Amygdala (tissue), 56 donors: ENCODE measurements around the gene TRAF3IP1.

Source experiments
- DNase-seq, 56 donors: peaks; one replicate each; lab custom pipeline; 2025; lab: John Stamatoyannopoulos, UW

Gene TRAF3IP1

DNA sequence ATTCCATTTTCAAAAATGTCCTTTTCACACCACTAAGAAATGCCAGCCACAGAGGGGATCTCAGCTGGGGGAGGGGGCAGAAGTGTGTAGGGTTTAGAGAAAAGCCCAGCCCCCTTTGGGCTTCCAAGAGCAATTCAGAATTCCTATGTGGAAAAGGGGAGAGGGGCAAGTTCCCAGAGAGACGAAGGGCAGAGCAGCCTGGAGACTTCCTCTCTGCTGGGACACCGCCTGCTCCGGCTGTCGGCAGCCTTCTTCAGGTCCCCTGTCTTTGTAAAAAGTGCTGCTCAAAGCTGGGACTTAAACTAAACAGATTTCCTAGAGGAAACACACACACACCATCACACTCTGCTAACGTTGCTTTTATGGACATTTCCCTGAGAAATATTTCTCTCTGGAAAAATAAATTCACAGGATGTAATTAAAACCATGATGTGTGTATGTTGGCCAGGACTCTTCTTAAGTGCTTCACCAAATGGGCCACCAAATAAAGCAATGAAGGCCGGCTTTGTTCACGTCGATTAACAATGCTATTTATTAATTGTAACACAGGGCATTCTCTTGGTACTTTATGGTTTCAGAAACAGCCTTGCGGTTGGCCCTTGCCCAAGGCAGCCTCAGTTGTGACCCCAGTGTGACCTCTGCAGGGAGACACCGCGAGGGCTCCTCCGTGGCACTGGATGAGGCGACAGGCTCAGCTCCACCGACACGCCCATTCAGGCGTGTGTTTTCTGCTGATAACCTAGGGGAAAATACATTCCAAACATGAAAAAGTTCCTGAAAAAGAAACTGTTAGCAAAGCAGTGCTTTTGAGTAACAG is 100.8 kb downstream of the TRAF3IP1 start:
- DNase-seq: peak in 1 of 56 donors; percentile 14

DNA sequence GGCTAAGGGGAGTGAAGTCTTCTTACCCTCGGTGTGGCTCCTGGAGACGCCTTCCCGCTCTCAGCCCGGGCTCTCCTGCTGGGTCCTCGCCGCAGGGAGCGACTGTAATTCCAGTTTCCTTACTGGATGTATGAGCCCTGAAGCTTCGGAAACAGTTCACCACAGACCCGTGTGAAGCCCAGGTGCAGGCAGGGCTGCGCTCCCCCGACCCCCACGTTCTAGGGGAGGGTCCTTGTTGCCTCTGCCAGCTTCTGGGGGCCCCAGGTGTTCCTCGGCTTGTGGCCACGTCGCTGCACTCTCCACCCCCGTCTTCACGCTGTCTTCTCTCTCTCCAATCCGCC is 101.3 kb downstream of the TRAF3IP1 start:
- no peak for DNase-seq

DNA sequence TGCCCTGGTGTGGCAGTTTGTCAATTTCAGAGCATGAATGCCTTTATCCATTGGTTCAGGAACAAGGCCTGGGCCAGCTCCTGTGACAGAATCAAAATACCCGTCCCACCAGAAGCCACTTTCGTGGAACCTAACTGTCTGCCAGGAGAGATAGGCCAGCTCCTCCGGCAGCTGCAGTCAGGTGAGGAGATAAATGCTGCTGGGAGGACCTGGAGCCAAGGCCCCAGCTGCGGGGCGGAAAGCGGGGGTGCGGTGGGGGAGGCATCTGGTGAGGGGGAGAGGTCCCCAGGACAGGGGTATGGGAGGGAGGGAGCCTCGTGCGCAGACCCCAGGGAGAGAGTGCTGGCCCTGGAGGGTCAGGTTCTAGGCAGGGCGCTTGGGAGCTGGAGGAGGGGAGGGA is 102.0 kb downstream of the TRAF3IP1 start:
- no peak for DNase-seq

DNA sequence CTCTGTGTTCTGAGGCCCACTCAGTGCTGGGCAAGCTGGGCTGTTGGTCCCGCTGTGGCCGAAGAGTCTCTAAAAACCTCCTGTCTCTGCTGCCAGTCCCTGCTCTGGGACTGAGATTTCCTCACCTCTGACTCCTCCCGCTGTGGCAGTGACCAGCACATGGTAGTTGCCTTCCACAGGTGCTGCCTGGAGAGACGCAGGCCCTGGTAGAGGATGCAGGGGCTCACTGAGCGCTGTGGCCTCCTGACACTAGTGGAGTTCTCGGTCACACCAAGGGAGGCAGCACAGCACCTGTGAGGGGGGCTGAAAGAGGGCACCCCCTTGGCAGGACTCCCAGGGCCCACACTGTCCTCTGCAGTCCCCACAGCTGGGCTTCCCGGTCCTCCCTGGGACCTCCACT is 102.6 kb downstream of the TRAF3IP1 start:
- DNase-seq: no peak

DNA sequence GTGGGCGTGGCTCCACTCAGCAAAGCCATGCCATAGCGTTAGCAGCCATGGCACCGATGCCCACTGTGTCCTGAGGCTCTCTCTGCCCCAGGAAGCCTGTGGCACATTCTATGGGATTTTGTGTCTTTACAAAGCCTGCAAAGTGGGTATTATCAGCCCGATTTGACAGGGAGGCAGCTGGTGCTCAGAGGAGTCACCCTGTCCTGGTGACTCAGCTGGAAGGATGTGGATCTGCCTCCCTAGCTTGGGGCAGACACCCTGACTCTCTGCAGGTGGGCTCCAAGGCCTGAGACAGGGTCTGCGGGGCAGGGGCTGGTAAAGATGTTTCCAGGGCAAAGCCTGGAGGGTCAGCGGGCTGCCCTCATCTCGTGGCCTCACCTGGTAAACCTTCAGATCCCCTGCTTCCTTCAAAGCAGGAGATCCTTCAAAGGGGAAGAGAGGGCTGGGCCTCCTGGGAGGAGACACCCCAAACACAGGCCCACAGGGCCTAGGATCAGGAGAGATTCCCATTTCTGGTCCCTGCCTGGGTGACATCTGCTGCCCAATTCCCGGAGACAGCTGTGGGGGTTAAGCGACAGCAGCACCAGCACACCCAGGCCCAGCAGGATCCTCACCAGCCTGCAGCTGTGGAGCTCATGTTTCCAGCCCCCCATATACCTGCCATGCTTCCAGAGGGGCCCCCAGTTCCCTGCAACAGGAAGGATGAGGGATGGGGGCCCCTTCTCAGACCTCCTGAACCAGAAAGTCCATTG is 103.4 kb downstream of the TRAF3IP1 start:
- DNase-seq: no peak

DNA sequence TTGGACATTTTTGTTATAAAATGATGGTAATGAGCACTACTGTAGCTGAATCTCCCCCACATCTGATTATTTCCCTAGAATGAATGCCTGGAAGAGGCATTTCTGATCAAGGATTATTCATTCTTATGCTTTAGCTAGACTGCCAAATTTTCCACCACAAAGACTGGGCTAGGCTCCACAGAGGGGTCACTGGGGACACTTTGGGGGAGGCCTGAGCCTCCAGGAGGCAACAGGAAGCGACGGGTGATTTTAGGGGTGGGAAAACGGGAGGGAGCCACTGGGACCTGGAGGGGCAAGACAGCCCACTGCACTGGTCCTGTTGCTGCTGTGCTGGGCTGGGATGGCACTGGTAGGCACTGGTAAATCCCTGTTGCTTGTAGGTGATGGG is 104.0 kb downstream of the TRAF3IP1 start:
- DNase-seq: no peak

DNA sequence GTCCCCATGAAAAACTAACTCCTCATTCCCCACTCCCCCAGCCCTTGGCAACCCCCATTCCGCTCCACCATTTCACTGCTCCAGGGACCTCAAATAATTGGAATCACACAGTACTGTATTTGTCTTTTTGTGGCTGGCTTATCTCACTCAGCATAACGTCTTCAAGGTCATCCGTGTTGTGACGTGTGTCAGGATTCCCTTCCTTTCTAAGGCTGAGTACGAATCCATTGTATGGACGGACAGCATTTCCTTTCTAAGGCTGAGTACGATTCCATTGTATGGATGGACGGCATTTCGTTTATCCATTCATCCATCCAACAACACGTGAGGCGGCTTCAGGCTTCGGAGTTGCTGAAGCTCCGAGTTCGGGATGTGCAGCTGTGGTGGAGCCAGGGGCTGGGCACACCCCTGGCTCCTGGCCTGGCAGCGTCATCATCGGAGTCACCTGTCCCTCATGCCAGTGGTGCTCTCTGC is 105.2 kb downstream of the TRAF3IP1 start:
- no peak for DNase-seq

DNA sequence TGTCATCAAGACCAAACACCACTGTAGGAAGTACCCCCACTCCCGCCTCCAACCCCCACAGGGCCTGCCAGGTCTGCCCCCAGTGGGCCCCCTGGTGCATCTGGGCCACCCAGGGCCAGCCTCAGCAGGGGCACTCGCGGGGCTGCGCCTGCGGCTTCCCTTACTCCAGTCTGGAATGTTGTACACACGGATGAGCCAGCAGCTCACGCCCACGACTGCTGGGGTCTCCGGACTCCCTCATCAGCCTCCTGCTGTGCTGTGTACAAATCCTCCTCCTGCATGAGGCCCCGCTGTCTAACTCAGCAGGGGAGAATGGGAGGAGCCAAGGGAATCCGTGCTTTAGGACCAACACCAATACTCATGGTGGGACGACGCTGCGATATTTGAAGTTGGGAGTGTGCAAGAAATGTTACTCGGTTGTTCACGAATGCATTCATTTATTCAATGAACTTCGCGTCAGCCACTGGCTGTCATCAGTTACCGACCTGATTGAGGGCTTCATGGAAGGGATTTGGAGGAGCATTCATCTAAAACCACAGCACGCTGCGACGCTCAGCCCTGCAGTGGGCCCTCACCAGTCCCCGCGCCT is 105.8 kb downstream of the TRAF3IP1 start:
- peak in 6 of 56 donors; percentile 22 to 66 (median 40) for DNase-seq

DNA sequence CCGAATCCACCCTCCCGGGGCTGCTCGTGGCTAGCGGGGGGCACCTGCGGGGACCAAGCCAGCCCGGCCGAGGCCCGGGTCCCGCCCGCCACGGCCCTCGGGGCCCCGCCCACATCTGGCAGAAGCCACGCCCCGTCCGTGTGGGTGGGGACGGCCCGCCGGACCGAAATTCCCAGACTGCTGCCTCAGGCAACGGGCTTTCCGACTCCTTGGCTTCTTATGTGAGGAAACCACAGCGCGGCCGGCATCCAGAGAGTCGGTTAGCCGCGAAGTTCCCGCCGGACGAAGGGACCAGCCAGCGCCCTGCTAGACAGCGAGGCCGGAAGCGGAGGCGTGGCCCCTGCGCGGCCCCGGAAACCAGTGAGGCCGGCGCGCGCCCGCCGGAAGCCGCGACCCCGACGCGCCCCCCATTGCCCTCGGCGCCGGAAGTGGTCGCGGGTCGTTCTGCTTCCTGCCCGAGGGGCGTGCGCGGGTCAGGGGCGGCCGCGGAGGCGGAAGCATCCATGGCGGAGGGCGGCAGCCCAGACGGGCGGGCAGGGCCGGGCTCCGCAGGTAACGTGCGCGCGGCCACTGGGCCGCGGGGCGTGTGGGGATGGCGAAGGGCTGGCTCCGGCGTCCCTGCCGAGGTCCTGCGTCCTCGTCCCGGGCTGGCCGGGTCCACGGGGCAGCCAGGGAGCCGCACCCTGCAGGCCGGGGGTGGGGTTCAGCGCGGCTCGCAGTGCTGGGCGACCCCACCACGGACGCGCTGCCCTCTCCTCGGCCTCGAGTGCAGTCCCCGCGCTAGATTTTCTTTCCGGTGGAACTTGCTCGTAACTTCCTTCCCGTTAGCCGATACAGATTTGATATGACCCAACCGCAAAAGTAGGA is 106.5 kb downstream of the TRAF3IP1 start, which contains the start of gene ASB1:
Gene ASB1 (plus strand): TSS at position 360 of the 867 bp plus-strand sequence. CDS start 144 bp downstream, at position 504.
- DNase-seq: peak in 52 of 56 donors; percentile 10 to 90 (median 56)

DNA sequence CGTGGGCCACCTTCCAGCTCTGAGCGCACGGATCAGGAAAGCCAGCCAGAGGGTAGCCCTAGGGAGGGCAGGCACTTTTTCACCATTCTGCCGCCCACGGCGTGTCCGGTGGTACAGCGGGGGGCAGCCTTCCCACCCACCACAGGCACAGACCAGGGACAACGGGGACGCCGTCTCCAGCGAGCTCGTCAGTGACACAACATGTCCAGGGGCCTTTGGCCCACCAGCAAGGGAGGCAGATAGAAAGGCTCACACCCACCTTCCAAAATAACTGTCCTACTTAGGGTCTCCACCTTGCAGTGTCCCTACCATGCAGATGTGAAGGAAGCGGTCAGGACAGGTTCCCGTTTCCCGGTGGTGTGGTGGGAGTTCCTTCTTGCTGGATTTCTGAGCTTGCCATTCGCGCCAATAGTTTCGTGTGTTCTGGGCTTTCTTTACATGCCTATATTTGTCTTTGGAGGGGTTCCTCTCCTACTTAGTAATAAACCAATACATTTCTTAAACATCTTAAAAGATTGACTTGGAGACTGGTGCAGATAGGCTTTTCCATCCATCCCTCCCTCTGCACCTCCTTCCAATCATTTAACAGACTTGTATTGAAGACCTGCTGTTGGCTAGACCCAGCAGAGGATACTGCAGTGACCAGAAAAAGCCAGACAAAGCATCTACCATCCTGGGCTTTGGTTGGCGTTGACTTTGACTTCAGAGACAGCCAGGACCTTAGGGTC is 107.3 kb downstream of the TRAF3IP1 start:
- peak in 1 of 56 donors; percentile 26 for DNase-seq

DNA sequence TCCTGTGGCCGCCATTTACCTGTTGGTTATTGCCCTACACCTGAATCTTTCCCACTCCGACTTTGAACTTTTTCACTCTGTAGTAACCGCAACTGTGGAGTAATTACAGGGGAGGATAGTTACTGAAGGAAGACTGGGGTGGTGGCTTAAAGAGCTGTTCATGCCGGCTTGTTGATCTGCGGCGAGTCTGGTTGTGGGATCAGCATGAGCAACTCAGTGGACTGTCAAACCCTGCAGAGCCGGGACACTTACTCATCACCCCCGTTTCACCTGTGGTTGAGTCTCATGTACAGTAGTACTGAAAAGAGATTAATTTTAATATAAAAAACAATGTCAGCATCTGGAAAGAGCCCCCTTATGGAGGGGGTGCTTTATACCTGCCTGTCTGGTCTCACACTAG is 108.5 kb downstream of the TRAF3IP1 start:
- no peak for DNase-seq

DNA sequence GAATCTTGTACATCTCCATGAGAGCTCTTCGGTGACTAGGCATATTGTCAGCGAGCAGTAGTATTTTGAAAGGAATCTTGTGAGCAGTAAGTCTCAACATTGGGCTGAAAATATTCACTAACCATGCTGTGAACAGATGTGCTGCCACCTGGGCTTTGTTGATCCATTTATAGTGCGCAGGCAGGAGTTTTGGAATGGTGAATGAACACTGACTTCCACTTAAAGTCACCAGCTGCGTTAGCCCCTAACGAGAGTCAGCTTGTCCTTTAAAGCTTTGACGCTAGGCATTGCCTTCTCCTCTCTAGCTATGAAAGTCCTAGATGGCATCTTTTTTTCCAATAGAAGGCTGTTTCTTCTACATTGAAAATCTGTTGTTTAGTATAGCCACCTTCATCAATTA is 110.5 kb downstream of the TRAF3IP1 start:
- no peak for DNase-seq

DNA sequence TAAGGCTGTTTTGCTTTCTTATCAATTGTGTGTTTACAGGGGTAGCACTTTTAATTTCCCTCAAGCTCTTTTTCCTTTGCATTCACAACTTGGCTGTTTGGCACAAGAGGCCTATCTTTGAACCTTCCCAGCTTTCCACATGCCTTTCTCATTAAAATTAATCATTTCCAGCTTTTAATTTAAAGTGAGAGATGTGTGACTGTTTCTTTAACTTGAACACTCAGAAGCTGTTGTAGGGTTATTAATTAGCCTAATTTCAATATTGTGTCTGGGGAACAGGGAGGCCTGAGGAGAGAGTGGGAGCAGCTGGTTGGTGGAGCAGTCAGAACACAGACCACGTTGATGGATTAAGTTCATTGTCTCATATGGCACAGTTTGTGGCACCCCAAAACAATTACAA is 111.1 kb downstream of the TRAF3IP1 start:
- no peak for DNase-seq

DNA sequence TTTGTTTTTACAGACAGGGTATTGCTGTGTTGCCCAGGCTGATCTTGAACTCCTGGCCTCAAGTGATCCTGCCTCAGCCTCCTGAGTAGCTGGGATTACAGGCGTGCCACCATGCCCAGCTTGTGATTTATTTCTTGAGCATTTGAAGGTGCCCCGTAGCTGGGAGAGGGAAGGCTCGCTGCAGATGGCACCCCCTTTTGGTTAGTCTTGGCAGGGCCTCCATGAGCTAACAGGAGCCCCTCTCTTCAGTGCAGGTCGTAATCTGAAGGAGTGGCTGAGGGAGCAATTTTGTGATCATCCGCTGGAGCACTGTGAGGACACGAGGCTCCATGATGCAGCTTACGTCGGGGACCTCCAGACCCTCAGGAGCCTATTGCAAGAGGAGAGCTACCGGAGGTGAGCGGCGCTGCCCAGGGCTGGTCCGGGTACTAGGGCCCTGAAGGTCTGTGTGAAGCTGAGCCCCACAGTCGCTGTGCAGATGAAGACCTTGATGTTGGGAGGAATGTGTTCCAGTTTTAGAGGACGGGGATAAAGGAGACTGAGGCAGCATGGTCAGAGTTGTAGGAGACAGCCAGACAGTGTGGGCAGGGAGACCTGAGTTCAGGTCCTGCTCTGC is 113.1 kb downstream of the TRAF3IP1 start:
- no peak for DNase-seq

DNA sequence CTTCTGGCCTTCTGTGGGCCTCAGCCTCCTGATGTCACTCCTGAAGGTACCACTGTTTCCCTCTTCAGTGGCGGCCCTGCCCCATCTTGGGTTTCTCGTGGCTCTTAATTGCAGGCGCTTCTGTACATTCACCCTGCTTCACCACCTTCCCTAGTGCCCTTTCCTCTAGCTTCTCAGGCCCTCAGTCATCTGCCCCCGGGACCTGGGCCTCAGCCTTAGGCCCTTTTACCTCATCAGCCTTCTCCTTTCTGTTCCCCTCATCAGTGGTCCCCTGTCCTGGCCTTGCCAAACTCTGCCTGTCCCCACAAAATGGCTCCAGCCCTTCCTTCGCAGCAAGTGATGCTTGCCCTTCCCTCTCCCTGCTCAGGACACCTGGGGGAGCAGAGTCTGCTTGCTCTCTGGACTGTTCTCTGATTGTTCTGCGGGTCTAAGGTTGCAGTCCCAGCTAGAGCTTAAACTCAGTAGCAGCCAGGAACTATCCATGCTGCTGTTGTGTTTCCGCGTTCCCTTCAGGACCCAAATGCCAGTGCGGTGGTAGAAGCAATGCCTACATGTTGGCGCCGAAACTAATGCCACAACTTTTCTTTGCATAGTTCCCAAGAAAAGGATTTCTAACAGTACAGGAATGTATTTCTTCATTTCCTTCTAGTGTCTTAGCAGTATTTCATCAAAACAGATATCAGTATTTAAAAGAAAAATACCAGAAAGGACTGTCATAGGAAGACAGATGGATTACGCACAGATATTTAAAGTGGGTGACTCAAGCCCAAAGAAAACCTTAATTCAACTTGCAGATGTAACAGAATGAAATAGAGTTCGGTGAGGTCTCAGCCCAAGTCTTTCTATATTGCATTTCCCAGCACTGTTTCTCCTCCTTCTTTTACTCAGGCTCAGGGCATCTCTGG is 113.9 kb downstream of the TRAF3IP1 start:
- DNase-seq: no peak

DNA sequence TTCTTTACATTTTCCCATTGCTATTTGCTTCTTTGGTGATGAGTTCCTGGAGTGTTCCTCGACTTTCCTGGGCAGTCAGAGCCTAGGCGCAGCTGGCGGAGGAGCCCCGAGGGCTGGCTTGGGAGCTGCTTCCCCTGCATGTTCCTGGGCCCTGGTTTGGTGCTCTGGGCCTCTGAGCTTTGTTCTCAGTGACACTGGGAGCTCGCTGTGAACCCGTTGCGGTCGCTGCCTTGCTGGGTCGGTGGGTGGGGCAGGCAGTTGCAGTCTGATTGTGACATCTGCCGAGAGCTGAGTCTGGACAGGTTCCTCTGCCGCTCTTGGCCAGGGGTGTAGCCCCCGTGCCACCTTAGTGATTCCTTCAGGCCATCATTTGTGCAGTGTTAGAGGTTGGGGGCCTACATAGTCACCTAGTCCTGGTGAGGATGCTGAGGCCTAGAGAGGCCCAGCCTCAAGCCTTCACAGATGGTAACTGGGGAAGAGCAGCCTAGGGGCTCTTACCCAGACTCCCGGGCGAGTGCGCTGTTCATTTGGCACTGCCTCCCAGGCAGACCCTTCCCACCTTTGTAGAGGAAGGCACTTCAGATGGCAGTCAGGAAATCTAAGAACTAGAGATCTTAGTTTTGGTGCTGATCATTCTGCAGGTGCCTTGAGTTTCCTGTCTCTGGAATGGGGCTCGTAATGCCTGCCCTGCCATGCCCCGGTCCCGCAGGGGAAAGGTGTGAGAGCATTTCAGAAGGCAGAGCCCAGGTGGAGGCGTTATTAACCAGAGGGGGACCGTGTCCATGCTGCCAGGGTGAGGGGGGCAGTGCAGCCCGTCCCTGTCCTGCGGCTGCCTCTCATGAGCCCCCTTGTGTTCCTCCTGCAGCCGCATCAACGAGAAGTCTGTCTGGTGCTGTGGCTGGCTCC is 114.8 kb downstream of the TRAF3IP1 start:
- no peak for DNase-seq

DNA sequence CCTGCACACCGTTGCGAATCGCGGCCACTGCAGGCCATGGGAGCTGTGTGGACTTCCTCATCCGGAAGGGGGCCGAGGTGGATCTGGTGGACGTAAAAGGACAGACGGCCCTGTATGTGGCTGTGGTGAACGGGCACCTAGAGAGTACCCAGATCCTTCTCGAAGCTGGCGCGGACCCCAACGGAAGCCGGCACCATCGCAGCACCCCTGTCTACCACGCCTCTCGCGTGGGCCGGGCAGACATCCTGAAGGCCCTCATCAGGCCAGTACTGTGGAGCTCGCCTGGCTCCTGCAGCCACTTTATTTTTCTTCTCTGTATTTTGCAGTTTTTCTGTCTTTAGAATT is 115.4 kb downstream of the TRAF3IP1 start:
- no peak for DNase-seq
